Sigmoid colon (tissue), 7 donors: ENCODE results near the gene CSNK2A1. TPM values are rescaled to one million over a fixed set of nuclear protein-coding genes. Genes with fewer than 3 reads are reported as not detected.

Experiments used
- DNase-seq: peaks from one replicate; pipeline ENCODE4 v3.0.0-alpha.2; 2019
- H3K27ac ChIP-seq, 4 donors: fragments of 200-600 bp; sonication (generic); one replicate each; pipeline ENCODE4 v1.5.1; 2016 to 2019; ENCODE audit warnings: mild to moderate bottlenecking in 1 of 4
- H3K27me3 ChIP-seq, 3 donors: fragments of 200-600 bp; sonication (generic); one replicate each; pipeline ENCODE4 v1.5.1; 2019; ENCODE audit warnings: mild to moderate bottlenecking in 1 of 3
- H3K36me3 ChIP-seq, 4 donors: fragments of 200-600 bp; sonication (generic); one replicate each; pipeline ENCODE4 v1.5.1; 2016 to 2019
- H3K4me1 ChIP-seq, 4 donors: fragments of 200-600 bp; sonication (generic); one replicate each; pipeline ENCODE4 v1.5.1; 2017 to 2019
- H3K4me3 ChIP-seq, 4 donors: fragments of 200-600 bp; sonication (generic); one replicate each; pipeline ENCODE4 v1.5.1; 2017 to 2019; ENCODE audit warnings: mild to moderate bottlenecking in 2 of 4, moderate library complexity in 1 of 4
- H3K9me3 ChIP-seq, 4 donors: fragments of 200-600 bp in 3 of 4; sonication (generic) in 3 of 4; one replicate each; pipeline versions ENCODE4 v1.5.1 to v1.6.1; 2013 to 2019
- CTCF ChIP-seq, 4 experiments: fragments of 450-650 bp in 3 of 4; fragments of 200-600 bp in 1 of 4; IDR thresholded peaks; one replicate each; pipeline ENCODE4 v1.5.1; 2016 to 2019; ENCODE audit warnings: antibody characterized with exemption in 4 of 4, mild to moderate bottlenecking in 3 of 4, moderate library complexity in 2 of 4
- EP300 ChIP-seq, 4 donors: sonication (generic); formaldehyde crosslinking; IDR thresholded peaks; one replicate each; pipeline ENCODE4 v1.6.1; 2017; ENCODE audit warnings: antibody characterized with exemption in 4 of 4
- POLR2A ChIP-seq, 2 donors: fragments of 450-650 bp; IDR thresholded peaks; one replicate each; pipeline ENCODE4 v1.6.1; 2016; ENCODE audit warnings: antibody characterized with exemption in 2 of 2, mild to moderate bottlenecking in 2 of 2, moderate library complexity in 2 of 2
- POLR2AphosphoS5 ChIP-seq, 4 donors: sonication (generic); formaldehyde crosslinking; IDR thresholded peaks; one replicate each; pipeline ENCODE4 v1.6.1; 2017; ENCODE audit warnings: antibody characterized with exemption in 4 of 4
- WGBS, 2 donors: extraction: QIAGEN DNeasy Blood & Tissue Kit; methylation state at CpG; one replicate each; pipeline ENCODE4 v1.1.7; 2013; 5-methylcytosine and 5-hydroxymethylcytosine counted together
- intact Hi-C: fragments of 100-400 bp; cut with DNase I; formaldehyde crosslinking; loops from one replicate; pipeline ENCODE4 v1.15.1; 2023
- polyA plus RNA-seq, 3 donors: library from polyadenylated mRNA; stranded (reverse); fragments of 200-250 nt; gene quantifications; one replicate each; pipeline ENCODE4 v1.2.3, GENCODE V29; 2013
- total RNA-seq, 4 donors: library from RNA; depleted of rRNA; stranded (reverse); fragments of >200 nt; gene quantifications; one replicate each; pipeline ENCODE4 v1.1.0, GENCODE V29; 2016
- donor health status: healthy with polysubstance abuse.
- donor health status: Bipolar disorder and iron deficiency.
- donor health status: healthy.

The CSNK2A1 gene
- total and polyA plus RNA-seq, 7 donors, result 33.0 to 77.1 (median 51.5) TPM

- DNase-seq, result no peak
- intact Hi-C loops, result no loop called here
- H3K4me3 ChIP-seq, result no peak overlapping the region
- no peaks in the 10 kb centered on the region for H3K27me3 ChIP-seq
- H3K27ac ChIP-seq, result no peak overlapping the region
- TF ChIP-seq POLR2AphosphoS5 (IDR thresholded peaks at IDR 0.05) (no peak), EP300 (IDR thresholded peaks at IDR 0.05) (no peak), CTCF (IDR thresholded peaks at IDR 0.05) (no peak), POLR2A (IDR thresholded peaks at IDR 0.05) (no peak)
- H3K9me3 ChIP-seq, result no peaks in the 10 kb centered on the region
- H3K4me1 ChIP-seq, result peaks cover 0 to 28% (median 10%) of the 10 kb centered on the region in 4 donors
- H3K36me3 ChIP-seq, result peaks cover 6 to 48% (median 22%) of the 10 kb centered on the region in 4 donors
- WGBS, 2 donors, result 70 to 88% methylated on average over 7 of the region's 7 CpGs
Measured at GRCh38 chr20:507761-508332, 35.7 kb downstream of the CSNK2A1 start.

GRCh38 chr20:507006-507758 lies 36.4 kb downstream of the CSNK2A1 start:
- Histone ChIP-seq H3K27me3 (no peaks in the 10 kb centered on the region), H3K4me1 (peaks cover 0 to 23% (median 10%) of the 10 kb centered on the region in 4 donors), H3K27ac (no peak overlapping the region), H3K36me3 (peaks cover 6 to 55% (median 25%) of the 10 kb centered on the region in 4 donors), H3K4me3 (no peak overlapping the region), H3K9me3 (no peaks in the 10 kb centered on the region)
- intact Hi-C loops, result no loop called here
- DNase-seq, result no peak
- 92 to 95% methylated on average over 7 of the region's 7 CpGs for WGBS, 2 donors
- no peak for TF ChIP-seq CTCF (IDR thresholded peaks at IDR 0.05)

GRCh38 chr20:504632-505075 lies 38.9 kb downstream of the CSNK2A1 start:
- intact Hi-C loops, result no loop called here

GRCh38 chr20:503048-503737 lies 40.4 kb downstream of the CSNK2A1 start:
- intact Hi-C loops, result no loop called here
- DNase-seq, result no peak
- TF ChIP-seq CTCF (IDR thresholded peaks at IDR 0.05) (no peak), POLR2A (IDR thresholded peaks at IDR 0.05) (no peak), EP300 (IDR thresholded peaks at IDR 0.05) (no peak), POLR2AphosphoS5 (IDR thresholded peaks at IDR 0.05) (no peak)
- Histone ChIP-seq H3K4me1 (peaks cover 0 to 8% (median 1%) of the 10 kb centered on the region in 4 donors), H3K9me3 (no peaks in the 10 kb centered on the region), H3K36me3 (peaks cover 16 to 94% (median 34%) of the 10 kb centered on the region in 4 donors), H3K4me3 (no peak overlapping the region), H3K27ac (no peak overlapping the region), H3K27me3 (no peaks in the 10 kb centered on the region)
- 96% methylated on average over 11 of the region's 11 CpGs for WGBS, 2 donors

More at GRCh38 chr20:504632-505075, 38.9 kb downstream of the CSNK2A1 start:
- no peak for TF ChIP-seq POLR2AphosphoS5 (IDR thresholded peaks at IDR 0.05)
- TF ChIP-seq CTCF (IDR thresholded peaks at IDR 0.05), result no peak
- TF ChIP-seq EP300 (IDR thresholded peaks at IDR 0.05), result no peak
- TF ChIP-seq POLR2A (IDR thresholded peaks at IDR 0.05), result no peak
- H3K4me3 ChIP-seq, result no peak overlapping the region
- H3K36me3 ChIP-seq, result peaks cover 7 to 80% (median 28%) of the 10 kb centered on the region in 4 donors
- WGBS, 2 donors, result 24 to 70% methylated on average over 3 of the region's 3 CpGs
- H3K27ac ChIP-seq, result no peak overlapping the region
- no peaks in the 10 kb centered on the region for H3K9me3 ChIP-seq
- peaks cover 0 to 20% (median 10%) of the 10 kb centered on the region in 4 donors for H3K4me1 ChIP-seq
- no peaks in the 10 kb centered on the region for H3K27me3 ChIP-seq
- DNase-seq, result no peak
